Measurements from ENCODE around the gene CCDC152. TPM values are rescaled to one million over a fixed set of nuclear protein-coding genes. Genes with fewer than 3 reads are reported as not detected.

The CCDC152 gene
- polyA plus RNA-seq, 6 donors from 2014 or later: 0.82 to 5.4 (median 2.8) TPM

Other genes with a start within 250 kb of the CCDC152 start
- under 1 TPM in 3 of 6 donors, not detected in 3; 0.49 to 0.61 (median 0.50) TPM for gene SELENOP, start 55.1 kb downstream of the CCDC152 start, polyA plus RNA-seq (ENCODE audit: low read depth in 6 of 6)

Data from naive B cell (primary cell).